HL-60 (cell line): Measurements from ENCODE around the gene ZDHHC20.
A peak's percentile ranks its signal among the peaks of the same experiment; 100 is the strongest.

ENCODE experiments used
- DNase-seq, 2 experiments: peaks; one replicate each; pipeline ENCODE4 v3.0.0-alpha.2; 2010 to 2020; ENCODE audit warnings: low read depth in 1 of 2, low spot score in 1 of 2
- H3K27ac ChIP-seq: fragments of 250-450 bp; sonication (Bioruptor Pico); replicated peaks from 2 replicates; pipeline ENCODE4 v1.5.1; 2020; ENCODE audit warnings: mild to moderate bottlenecking, moderate library complexity
- H3K27me3 ChIP-seq: fragments of 250-450 bp; sonication (Bioruptor Pico); 2 replicates; pipeline ENCODE4 v1.5.1; 2021; ENCODE audit warnings: mild to moderate bottlenecking, moderate library complexity; ENCODE audit not compliant: insufficient read depth, poor library complexity, severe bottlenecking
- H3K4me3 ChIP-seq: replicated peaks from 2 replicates; pipeline ENCODE4 v1.5.1; 2011; ENCODE audit warnings: mild to moderate bottlenecking, control low read depth, low read length; ENCODE audit not compliant: insufficient read depth
- GABPA ChIP-seq: IDR thresholded peaks from 2 replicates; pipeline ENCODE4 v1.6.1; 2012; ENCODE audit warnings: low read depth
- POLR2AphosphoS5 ChIP-seq: IDR thresholded peaks from 2 replicates; pipeline ENCODE4 v1.6.1; 2012; ENCODE audit warnings: low read depth
- SPI1 ChIP-seq: IDR thresholded peaks from 2 replicates; pipeline ENCODE4 v1.6.1; 2012; ENCODE audit warnings: low read depth, mild to moderate bottlenecking, borderline replicate concordance
- TF ChIP-seq, protein P1 (sequence below): IDR thresholded peaks from 2 replicates; pipeline ENCODE4 v1.6.1; 2012; ENCODE audit warnings: low read depth; ENCODE audit not compliant: insufficient replicate concordance
- TF ChIP-seq, protein P2 (sequence below): IDR thresholded peaks from one replicate; pipeline ENCODE4 v1.5.1; 2011; ENCODE audit warnings: low read length, control low read depth, inconsistent platforms; ENCODE audit not compliant: insufficient read depth

ZDHHC20 gene

DNA sequence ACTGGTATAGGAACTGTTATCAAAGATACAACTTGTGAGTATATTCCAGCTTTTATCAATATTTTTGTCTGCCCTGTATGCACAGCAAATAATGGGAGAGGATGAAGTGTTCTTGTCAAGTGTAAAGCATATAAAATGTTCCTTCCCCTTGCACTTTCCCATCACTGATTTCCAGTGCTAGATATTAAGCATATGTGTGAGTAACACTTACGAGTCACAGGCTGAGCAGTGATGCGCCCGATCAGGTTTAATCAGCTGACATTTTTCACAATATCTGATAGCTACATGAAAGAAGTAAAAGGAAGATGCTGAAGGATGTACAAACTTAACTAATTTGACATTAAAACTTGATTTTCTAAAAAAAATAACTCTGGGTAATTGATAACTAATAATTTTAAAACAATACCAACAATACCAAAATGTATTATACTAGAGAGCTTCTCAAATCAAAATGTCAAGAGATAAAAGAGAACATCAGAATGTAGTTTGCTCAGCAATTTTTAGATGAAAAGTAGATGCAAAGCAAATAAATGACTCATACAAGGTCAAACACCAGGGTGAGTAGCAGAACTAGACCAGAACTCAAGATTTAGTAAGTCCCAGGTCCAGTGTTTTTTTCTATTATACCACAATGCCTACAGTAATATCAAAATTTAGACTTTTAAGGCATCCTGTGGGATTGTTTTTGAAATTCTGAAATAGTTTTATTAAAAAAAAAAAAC is 56.4 kb downstream of the ZDHHC20 start:
- H3K27me3 ChIP-seq: no peaks in the 10 kb centered on the region
- no peak overlapping the region for H3K27ac ChIP-seq
- H3K4me3 ChIP-seq: no peak overlapping the region
- no peak for DNase-seq
- TF ChIP-seq GABPA (no peak), SPI1 (no peak), POLR2AphosphoS5 (no peak)
- TF ChIP-seq, protein P1, sequence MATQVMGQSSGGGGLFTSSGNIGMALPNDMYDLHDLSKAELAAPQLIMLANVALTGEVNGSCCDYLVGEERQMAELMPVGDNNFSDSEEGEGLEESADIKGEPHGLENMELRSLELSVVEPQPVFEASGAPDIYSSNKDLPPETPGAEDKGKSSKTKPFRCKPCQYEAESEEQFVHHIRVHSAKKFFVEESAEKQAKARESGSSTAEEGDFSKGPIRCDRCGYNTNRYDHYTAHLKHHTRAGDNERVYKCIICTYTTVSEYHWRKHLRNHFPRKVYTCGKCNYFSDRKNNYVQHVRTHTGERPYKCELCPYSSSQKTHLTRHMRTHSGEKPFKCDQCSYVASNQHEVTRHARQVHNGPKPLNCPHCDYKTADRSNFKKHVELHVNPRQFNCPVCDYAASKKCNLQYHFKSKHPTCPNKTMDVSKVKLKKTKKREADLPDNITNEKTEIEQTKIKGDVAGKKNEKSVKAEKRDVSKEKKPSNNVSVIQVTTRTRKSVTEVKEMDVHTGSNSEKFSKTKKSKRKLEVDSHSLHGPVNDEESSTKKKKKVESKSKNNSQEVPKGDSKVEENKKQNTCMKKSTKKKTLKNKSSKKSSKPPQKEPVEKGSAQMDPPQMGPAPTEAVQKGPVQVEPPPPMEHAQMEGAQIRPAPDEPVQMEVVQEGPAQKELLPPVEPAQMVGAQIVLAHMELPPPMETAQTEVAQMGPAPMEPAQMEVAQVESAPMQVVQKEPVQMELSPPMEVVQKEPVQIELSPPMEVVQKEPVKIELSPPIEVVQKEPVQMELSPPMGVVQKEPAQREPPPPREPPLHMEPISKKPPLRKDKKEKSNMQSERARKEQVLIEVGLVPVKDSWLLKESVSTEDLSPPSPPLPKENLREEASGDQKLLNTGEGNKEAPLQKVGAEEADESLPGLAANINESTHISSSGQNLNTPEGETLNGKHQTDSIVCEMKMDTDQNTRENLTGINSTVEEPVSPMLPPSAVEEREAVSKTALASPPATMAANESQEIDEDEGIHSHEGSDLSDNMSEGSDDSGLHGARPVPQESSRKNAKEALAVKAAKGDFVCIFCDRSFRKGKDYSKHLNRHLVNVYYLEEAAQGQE: no peak
- TF ChIP-seq, protein P2, sequence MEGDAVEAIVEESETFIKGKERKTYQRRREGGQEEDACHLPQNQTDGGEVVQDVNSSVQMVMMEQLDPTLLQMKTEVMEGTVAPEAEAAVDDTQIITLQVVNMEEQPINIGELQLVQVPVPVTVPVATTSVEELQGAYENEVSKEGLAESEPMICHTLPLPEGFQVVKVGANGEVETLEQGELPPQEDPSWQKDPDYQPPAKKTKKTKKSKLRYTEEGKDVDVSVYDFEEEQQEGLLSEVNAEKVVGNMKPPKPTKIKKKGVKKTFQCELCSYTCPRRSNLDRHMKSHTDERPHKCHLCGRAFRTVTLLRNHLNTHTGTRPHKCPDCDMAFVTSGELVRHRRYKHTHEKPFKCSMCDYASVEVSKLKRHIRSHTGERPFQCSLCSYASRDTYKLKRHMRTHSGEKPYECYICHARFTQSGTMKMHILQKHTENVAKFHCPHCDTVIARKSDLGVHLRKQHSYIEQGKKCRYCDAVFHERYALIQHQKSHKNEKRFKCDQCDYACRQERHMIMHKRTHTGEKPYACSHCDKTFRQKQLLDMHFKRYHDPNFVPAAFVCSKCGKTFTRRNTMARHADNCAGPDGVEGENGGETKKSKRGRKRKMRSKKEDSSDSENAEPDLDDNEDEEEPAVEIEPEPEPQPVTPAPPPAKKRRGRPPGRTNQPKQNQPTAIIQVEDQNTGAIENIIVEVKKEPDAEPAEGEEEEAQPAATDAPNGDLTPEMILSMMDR: no peak

DNA sequence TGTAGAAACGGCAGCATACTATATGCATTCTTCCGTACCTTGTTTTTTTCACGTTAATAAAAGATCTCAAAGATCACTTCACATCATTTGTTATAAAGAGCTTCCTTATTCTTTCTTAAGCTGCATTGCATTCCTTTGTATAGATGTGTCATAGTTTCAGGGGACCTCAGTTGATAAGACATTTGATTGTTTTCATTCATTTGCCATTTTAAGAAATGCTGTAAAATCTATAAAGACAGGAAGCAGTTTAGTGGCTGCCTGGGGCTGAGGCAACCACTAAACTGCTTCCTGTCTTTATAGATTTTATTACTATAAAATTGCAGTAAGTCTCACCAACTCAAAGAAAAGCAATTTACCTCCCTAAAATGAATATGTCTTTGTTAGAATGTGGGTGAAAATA is 59.4 kb downstream of the ZDHHC20 start:
- no peak for TF ChIP-seq SPI1
- TF ChIP-seq, protein P2: no peak
- no peak for TF ChIP-seq POLR2AphosphoS5
- TF ChIP-seq GABPA: no peak
- TF ChIP-seq, protein P1: no peak
- no peak for DNase-seq
- no peak overlapping the region for H3K4me3 ChIP-seq
- no peaks in the 10 kb centered on the region for H3K27me3 ChIP-seq
- no peak overlapping the region for H3K27ac ChIP-seq

DNA sequence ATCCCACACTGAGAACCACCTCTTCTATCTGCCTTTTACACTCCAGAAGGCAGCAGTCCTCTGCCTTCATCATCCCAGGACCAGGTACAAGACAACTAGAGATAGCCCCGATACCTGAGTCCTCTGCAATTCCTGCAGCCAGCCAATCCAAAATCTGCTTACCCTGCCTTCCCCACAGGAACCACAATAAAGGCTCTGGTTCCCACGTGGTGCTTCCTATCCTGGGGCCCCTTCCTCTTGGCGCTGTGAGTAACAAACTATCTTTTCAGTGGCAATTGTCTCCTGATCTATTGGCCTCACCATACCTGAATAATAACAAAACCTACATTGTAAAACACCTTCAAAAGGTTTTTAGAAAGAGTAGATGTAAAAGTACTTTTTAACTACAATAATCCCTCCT is 63.1 kb downstream of the ZDHHC20 start:
- H3K27me3 ChIP-seq: no peaks in the 10 kb centered on the region
- DNase-seq: peak in 1 of 2 experiments; percentile 32
- TF ChIP-seq GABPA (no peak), SPI1 (no peak), POLR2AphosphoS5 (no peak)
- TF ChIP-seq, protein P1: no peak
- TF ChIP-seq, protein P2: no peak
- no peak overlapping the region for H3K27ac ChIP-seq
- no peak overlapping the region for H3K4me3 ChIP-seq
